H1 (cell line): ENCODE measurements around the gene CYREN. TPM values are rescaled to one million over a fixed set of nuclear protein-coding genes. Genes with fewer than 3 reads are reported as not detected.

Experiments
- CTCF ChIA-PET: fragments of 300-600 bp; sonication (Branson Sonifier 250); formaldehyde crosslinking; loops from one replicate; lab custom pipeline; 2021; ENCODE audit not compliant: partially characterized antibody; lab: Charles Lee
- POLR2A ChIA-PET: fragments of 300-600 bp; sonication (Branson Sonifier 250); formaldehyde crosslinking; loops from one replicate; lab custom pipeline; 2021; ENCODE audit warnings: inconsistent platforms; ENCODE audit not compliant: partially characterized antibody; lab: Charles Lee
- DNase-seq, 2 experiments: peaks; one replicate each; pipeline versions ENCODE4 v3.0.0 to v3.0.0-alpha.2; 2010 to 2022; ENCODE audit warnings: low spot score in 2 of 2, low read depth in 1 of 2, mixed read lengths in 1 of 2
- FAIRE-seq: peaks from 2 replicates; lab custom pipeline; 2011; peaks lifted over from hg19 to GRCh38; lab: Jason Lieb, UNC
- H2AFZ ChIP-seq: 2 replicates; pipeline ENCODE4 v1.8.1; 2012; ENCODE audit warnings: low read length, inconsistent platforms
- H2AK5ac ChIP-seq: 2 replicates; pipeline ENCODE4 v1.6.1; 2013; ENCODE audit warnings: low read depth, low read length
- H2BK120ac ChIP-seq: replicated peaks from 2 replicates; pipeline ENCODE3; 2013; ENCODE audit warnings: low read depth, low read length, inconsistent platforms
- H2BK12ac ChIP-seq: 2 replicates; pipeline ENCODE4 v1.6.1; 2013; ENCODE audit warnings: low read depth, low read length
- H2BK15ac ChIP-seq: 2 replicates; pipeline ENCODE4 v1.6.1; 2013; ENCODE audit warnings: low read length
- H2BK20ac ChIP-seq: 2 replicates; pipeline ENCODE4 v1.6.1; 2013; ENCODE audit warnings: low read length
- H2BK5ac ChIP-seq: 2 replicates; pipeline ENCODE4 v1.6.1; 2013; ENCODE audit warnings: low read depth, low read length
- H3K14ac ChIP-seq: 2 replicates; pipeline ENCODE4 v1.6.1; 2013; ENCODE audit warnings: inconsistent platforms; ENCODE audit not compliant: insufficient read length
- H3K18ac ChIP-seq: 2 replicates; pipeline ENCODE4 v1.6.1; 2013; ENCODE audit warnings: low read length; ENCODE audit errors: extremely low read depth
- H3K23ac ChIP-seq: 2 replicates; pipeline ENCODE4 v1.6.1; 2013; ENCODE audit warnings: inconsistent platforms; ENCODE audit not compliant: insufficient read length
- H3K23me2 ChIP-seq: 2 replicates; pipeline ENCODE4 v1.6.1; 2013; ENCODE audit warnings: low read depth, low read length
- H3K27ac ChIP-seq: 2 replicates; pipeline ENCODE4 v1.6.1; 2011; ENCODE audit warnings: low read depth, low read length, inconsistent platforms
- H3K27me3 ChIP-seq, 4 experiments: replicated peaks in 1 of 4; 1 replicate in 1 of 4; 2 replicates in 3 of 4; pipeline versions ENCODE4 v1.6.1 to v1.8.1; 2011 to 2013; ENCODE audit warnings: low read length in 3 of 4, mild to moderate bottlenecking in 3 of 4, inconsistent platforms in 2 of 4, mixed read lengths in 2 of 4, moderate library complexity in 1 of 4; ENCODE audit not compliant: control insufficient read depth in 3 of 4, insufficient read depth in 3 of 4; ENCODE audit errors: extremely low read depth in 1 of 4
- H3K36me3 ChIP-seq, 4 experiments: 2 replicates each; pipeline versions ENCODE4 v1.6.1 to v1.8.1; 2011 to 2013; ENCODE audit warnings: mild to moderate bottlenecking in 4 of 4, low read length in 3 of 4, moderate library complexity in 2 of 4, control low read depth in 1 of 4, inconsistent platforms in 1 of 4; ENCODE audit not compliant: insufficient read depth in 4 of 4, control insufficient read depth in 2 of 4
- H3K4ac ChIP-seq: replicated peaks from 2 replicates; pipeline ENCODE3; 2013; ENCODE audit warnings: low read length, low read depth, mixed read lengths, inconsistent platforms; ENCODE audit not compliant: insufficient read length
- H3K4me1 ChIP-seq, 4 experiments: replicated peaks in 1 of 4; 1 replicate in 1 of 4; 2 replicates in 3 of 4; pipeline versions ENCODE4 v1.6.1 to v1.8.1; 2011 to 2013; ENCODE audit warnings: low read length in 3 of 4, inconsistent platforms in 2 of 4, mixed read lengths in 1 of 4; ENCODE audit not compliant: insufficient read depth in 4 of 4, control insufficient read depth in 3 of 4
- H3K4me2 ChIP-seq, 2 experiments: 2 replicates each; pipeline versions ENCODE4 v1.6.1 to v1.8.1; 2011 to 2013; ENCODE audit warnings: low read depth in 2 of 2, low read length in 2 of 2, control low read depth in 1 of 2, inconsistent platforms in 1 of 2, mild to moderate bottlenecking in 1 of 2; ENCODE audit not compliant: insufficient read depth in 1 of 2
- H3K4me3 ChIP-seq, 4 experiments: fragments of 200-600, 300-600 bp in 1 of 4; sonication (generic), shearing (Covaris generic), sonication (Bioruptor Twin) in 1 of 4; 2 replicates each; pipeline versions ENCODE4 v1.5.1 to v1.8.1; 2011 to 2016; ENCODE audit warnings: low read length in 4 of 4, low read depth in 3 of 4, control low read depth in 2 of 4, inconsistent platforms in 2 of 4, mild to moderate bottlenecking in 2 of 4, mixed read lengths in 1 of 4, moderate library complexity in 1 of 4; ENCODE audit not compliant: insufficient read depth in 2 of 4; ENCODE audit errors: extremely low read depth in 1 of 4
- H3K56ac ChIP-seq: replicated peaks from 2 replicates; pipeline ENCODE3; 2013; ENCODE audit warnings: low read depth, mild to moderate bottlenecking, mixed read lengths, low read length, inconsistent platforms; ENCODE audit not compliant: insufficient read length
- H3K79me1 ChIP-seq: 2 replicates; pipeline ENCODE4 v1.6.1; 2013; ENCODE audit warnings: low read depth, low read length, control low read depth
- H3K79me2 ChIP-seq, 2 experiments: 2 replicates each; pipeline versions ENCODE4 v1.6.1 to v1.8.1; 2012 to 2013; ENCODE audit warnings: low read length in 2 of 2, mild to moderate bottlenecking in 2 of 2, inconsistent platforms in 1 of 2; ENCODE audit not compliant: insufficient read depth in 2 of 2, control insufficient read depth in 1 of 2
- H3K9ac ChIP-seq, 4 experiments: replicated peaks in 1 of 4; 1 replicate in 1 of 4; 2 replicates in 3 of 4; pipeline versions ENCODE4 v1.6.1 to v1.8.1; 2011 to 2013; ENCODE audit warnings: low read depth in 3 of 4, low read length in 3 of 4, control low read depth in 2 of 4, mild to moderate bottlenecking in 2 of 4, moderate library complexity in 2 of 4, inconsistent platforms in 1 of 4; ENCODE audit errors: extremely low read depth in 1 of 4
- H3K9me3 ChIP-seq, 2 experiments: 2 replicates each; pipeline versions ENCODE4 v1.6.1 to v1.8.1; 2012 to 2013; ENCODE audit warnings: mild to moderate bottlenecking in 2 of 2, moderate library complexity in 2 of 2, control low read depth in 1 of 2, inconsistent platforms in 1 of 2, low read depth in 1 of 2, low read length in 1 of 2, mixed read lengths in 1 of 2; ENCODE audit not compliant: insufficient read depth in 2 of 2
- H4K20me1 ChIP-seq, 2 experiments: replicated peaks in 1 of 2; 2 replicates each; pipeline versions ENCODE3 to v1.8.1; 2011 to 2013; ENCODE audit warnings: inconsistent platforms in 2 of 2, low read length in 2 of 2, mild to moderate bottlenecking in 1 of 2; ENCODE audit not compliant: insufficient read depth in 2 of 2, control insufficient read depth in 1 of 2
- H4K5ac ChIP-seq: 2 replicates; pipeline ENCODE4 v1.6.1; 2013; ENCODE audit warnings: low read length, low read depth, mixed read lengths, inconsistent platforms; ENCODE audit not compliant: insufficient read length
- H4K8ac ChIP-seq: 2 replicates; pipeline ENCODE4 v1.8.0; 2013; ENCODE audit warnings: mild to moderate bottlenecking, moderate library complexity, low read length, inconsistent platforms; ENCODE audit not compliant: insufficient read depth; ENCODE audit errors: extremely low read depth
- H4K91ac ChIP-seq: replicated peaks from 2 replicates; pipeline ENCODE3; 2013; ENCODE audit warnings: low read length, mixed read lengths, inconsistent platforms; ENCODE audit not compliant: insufficient read length
- RBBP5 ChIP-seq: IDR thresholded peaks from 2 replicates; pipeline ENCODE4 v1.7.1; 2012; ENCODE audit warnings: low read depth, mild to moderate bottlenecking, inconsistent platforms, low read length, moderate library complexity, borderline replicate concordance
- WGBS, 2 experiments: shearing (Covaris generic) in 1 of 2; methylation state at CpG; one replicate each; pipeline versions ENCODE4 v1.1.6 to v1.1.7; 2013 to 2015; ENCODE audit warnings: low lambda C conversion rate in 2 of 2, mixed read lengths in 2 of 2, inconsistent platforms in 1 of 2, low coverage in 1 of 2, missing lambda C conversion rate in 1 of 2; ENCODE audit not compliant: insufficient replicate concordance in 2 of 2, insufficient coverage in 1 of 2, insufficient read length in 1 of 2; ENCODE audit errors: extremely low coverage in 1 of 2, missing lambda C conversion rate in 1 of 2; 5-methylcytosine and 5-hydroxymethylcytosine counted together
- polyA plus RNA-seq, 7 experiments: library from polyadenylated mRNA; depleted of rRNA in 3 of 7; stranded (reverse) in 5 of 7; unstranded in 2 of 7; fragments of >200 nt in 5 of 7; fragments of 200-250 nt in 2 of 7; gene quantifications; 1 replicate in 5 of 7; 2 replicates in 1 of 7; 4 replicates in 1 of 7; pipeline versions ENCODE4 v1.2.1 to v1.2.3, GENCODE V29; 2011 to 2013; ENCODE audit warnings: missing spikeins in 2 of 7, mixed read lengths in 2 of 7
- total RNA-seq: library from RNA; stranded (reverse); fragmentation: NEBNext Ultra II Directional; extraction: Animal tissue kit (Norgen Biotek cat#: 25700); gene quantifications from 2 replicates; pipeline ENCODE4 v1.2.1, GENCODE V29; 2021

The CYREN gene
- total and polyA plus RNA-seq, 2 of the 8 experiments (the other 6 are each of a cell fraction or from before 2014, with no cell fraction given), result 25.1 to 46.2 TPM

- Histone ChIP-seq H3K4ac (no peak overlapping the region), H2AK5ac (no peak overlapping the region), H3K23ac (no peak overlapping the region), H4K5ac (no peak overlapping the region), H2BK20ac (no peak overlapping the region), H2BK5ac (no peak overlapping the region), H3K14ac (no peak overlapping the region), H2BK12ac (no peak overlapping the region), H3K23me2 (no peaks in the 10 kb centered on the region), H3K36me3 (no peaks in the 10 kb centered on the region), H3K4me3 (no peak overlapping the region), H3K56ac (no peak overlapping the region), H3K9ac (no peak overlapping the region), H3K27me3 (no peaks in the 10 kb centered on the region), H2AFZ (no peak overlapping the region), H2BK120ac (no peak overlapping the region), H4K8ac (no peak overlapping the region), H3K4me1 (no peaks in the 10 kb centered on the region), H3K79me1 (no peaks in the 10 kb centered on the region), H4K20me1 (no peaks in the 10 kb centered on the region), H4K91ac (no peak overlapping the region), H2BK15ac (no peak overlapping the region), H3K18ac (no peak overlapping the region), H3K9me3 (peaks cover 5 to 8% of the 10 kb centered on the region in 2 experiments; a peak in 2 of 4 replicates), H3K27ac (no peak overlapping the region), H3K79me2 (no peaks in the 10 kb centered on the region), H3K4me2 (no peak overlapping the region)
- ChIA-PET CTCF (interaction anchor here (0.6 to 1.2 kb wide), 4 partner anchors 18 to 120 kb away, joined by 3 to 4 read pairs (median 4); no protein-coding TSS in a partner anchor), POLR2A (no interaction called here)
- WGBS, 2 experiments, result 80% methylated on average over 2 of the region's 2 CpGs; no CpG with 5 or more reads in 1 of the 2 experiments
- FAIRE-seq (no peak), DNase-seq (no peak)
- TF ChIP-seq RBBP5, result no peak
Measured at GRCh38 chr7:135151132-135151531, 19.4 kb downstream of the CYREN start.
